GM18507 (cell line): ENCODE results near the gene TMEM53.
A peak's percentile ranks its signal among the peaks of the same experiment; 100 is the strongest.
"Not testable (repeated sequence)": the region's sequence is repeated elsewhere in the genome, so short reads cannot be mapped to it uniquely, and the experiment has no call there.

ENCODE experiments used
- DNase-seq: peaks from one replicate; pipeline ENCODE4 v3.0.0; 2011; ENCODE audit warnings: low read depth; ENCODE audit not compliant: insufficient read length; ENCODE audit errors: extremely low spot score
- FAIRE-seq: peaks from 2 replicates; lab custom pipeline; 2011; peaks lifted over from hg19 to GRCh38; lab: Jason Lieb, UNC

Gene TMEM53

GRCh38 chr1:44676484-44677200 lies 2.4 kb upstream of the TMEM53 start:
- DNase-seq (no peak), FAIRE-seq (peak; percentile 66)

- FAIRE-seq = no peak
- no peak for DNase-seq
Measured at GRCh38 chr1:44675186-44675585, 905 bp upstream of the TMEM53 start.

- no peak for FAIRE-seq
- DNase-seq = no peak
Measured at GRCh38 chr1:44673675-44674112, 587 bp downstream of the TMEM53 start.

DNA sequence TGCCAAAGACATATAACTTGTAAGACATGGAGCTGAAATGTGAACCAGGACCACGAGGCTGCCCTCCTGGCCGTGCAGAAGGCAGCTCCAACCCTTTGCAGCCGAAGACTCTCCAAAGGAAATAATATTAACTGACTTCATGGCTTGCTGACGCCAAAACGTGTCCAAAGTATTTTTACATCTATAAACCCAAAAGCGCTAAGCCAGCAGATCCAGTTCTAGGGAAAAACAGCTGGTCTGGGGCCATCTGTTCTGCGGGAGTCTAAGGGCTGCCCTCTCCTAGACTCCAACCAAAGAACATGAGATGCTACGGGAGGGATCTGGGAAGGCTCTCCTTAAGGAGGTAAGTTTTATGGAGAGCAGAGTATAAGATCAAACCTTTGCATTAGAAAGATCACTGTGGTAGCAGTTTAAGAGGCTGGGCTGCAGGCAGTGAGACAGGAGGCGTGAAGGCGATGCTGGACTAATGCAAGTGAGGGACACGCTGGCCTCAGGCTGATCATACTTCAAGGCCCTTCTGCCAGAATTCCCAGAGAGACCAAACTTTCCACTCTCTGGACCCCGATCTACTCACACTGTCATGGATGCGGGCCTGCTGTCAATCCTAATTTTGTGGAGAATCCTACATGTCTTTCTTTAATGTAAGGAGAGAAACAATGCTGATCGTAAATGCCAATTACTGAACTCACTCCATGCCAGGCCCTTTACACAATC lies 1.2 kb downstream of the TMEM53 start:
- DNase-seq = no peak
- FAIRE-seq = no peak

DNA sequence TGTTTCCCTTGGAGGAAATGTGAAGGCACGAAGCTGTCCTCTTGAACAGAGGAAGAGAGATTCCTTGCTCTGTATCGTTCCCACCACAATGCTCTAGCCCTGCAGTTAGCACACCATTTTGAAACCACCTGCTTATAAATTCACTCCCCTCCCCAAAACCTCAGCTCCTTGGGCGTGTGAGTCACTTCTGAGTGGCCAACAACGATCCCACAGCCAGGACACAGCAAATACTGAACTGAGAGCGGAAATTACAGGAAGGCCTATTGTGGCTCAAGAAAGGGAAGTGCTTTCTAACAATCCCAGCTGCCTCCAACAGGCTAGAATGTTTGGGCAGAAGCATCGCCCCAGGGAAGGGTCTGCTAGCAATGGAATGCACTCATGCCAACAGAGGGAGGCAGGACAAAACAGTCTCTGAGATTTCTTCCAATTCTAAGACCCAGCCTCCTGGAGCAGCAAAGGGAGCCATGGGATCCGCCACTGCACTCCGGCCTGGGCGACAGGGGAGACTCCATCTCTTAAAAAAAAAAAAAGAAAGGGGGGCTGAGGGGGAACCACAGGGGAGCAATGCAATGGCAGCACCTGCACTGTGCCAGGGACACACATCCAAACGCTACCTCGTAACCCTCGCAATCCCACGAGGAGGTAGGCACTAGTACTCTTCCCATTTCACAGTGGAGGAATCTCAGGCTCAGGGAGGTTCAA lies 1.9 kb downstream of the TMEM53 start:
- DNase-seq = no peak

DNA sequence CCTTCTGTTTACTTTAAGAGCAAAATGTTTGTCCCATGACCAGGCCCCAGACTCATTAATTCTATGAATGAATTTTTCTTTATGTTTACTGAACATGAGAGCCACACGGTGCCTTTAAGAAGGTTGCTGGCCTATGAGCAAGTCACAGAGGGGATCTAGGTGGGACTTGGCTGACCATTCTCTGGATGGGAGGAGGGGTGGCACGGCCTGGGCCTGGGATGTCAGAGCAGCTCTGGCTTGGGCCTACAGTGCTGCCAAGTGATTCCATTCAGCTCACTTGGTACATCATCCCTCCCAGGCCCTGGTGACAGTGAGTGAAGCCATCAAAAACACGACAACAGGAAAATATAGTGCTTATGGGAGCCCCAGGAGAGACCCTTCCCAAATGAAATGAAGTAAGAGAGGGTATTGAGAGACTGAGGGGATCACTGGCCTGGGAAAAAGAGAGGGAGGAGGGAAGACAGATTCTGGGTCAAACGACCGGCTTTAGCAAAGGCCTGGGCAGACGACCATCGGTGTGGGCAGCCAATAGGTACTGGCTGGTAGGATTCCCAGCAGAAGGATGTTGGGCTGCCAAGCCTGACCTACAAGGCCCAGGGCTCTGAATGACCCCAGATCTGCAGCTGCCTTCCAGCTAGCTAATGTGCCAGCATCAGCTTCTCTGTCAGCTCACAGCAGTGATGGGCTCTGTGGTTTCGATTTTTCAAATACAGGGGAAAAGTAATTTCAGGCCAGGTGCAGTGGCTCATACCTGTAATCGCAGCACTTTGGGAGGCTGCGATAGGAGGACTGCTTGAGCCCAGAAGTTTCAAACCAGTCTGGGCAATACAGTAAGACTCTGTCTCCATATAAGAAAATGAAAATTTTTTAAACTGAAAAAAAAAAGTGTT lies 3.3 kb downstream of the TMEM53 start:
- FAIRE-seq = no peak

More for the DNA sequence above, 1.9 kb downstream of the TMEM53 start:
- FAIRE-seq = peak; percentile 83

DNA sequence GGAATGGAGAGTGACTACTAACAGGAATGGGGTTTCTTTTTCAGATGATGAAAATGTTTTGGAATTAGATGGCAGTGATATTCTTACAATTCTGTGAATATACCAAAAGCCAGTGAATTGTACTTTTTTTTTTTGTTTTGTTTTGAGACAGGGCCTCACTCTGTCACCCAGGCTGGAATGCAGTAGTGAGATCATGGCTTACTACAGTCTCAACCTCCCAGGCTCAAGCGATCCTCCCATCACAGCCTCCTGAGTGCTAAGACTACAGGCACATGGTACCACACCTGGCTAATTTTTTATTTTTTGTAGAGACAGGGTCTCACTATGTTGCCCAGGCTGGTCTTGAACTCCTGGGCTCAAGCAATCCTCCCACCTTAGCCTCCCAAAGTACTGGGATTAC lies 7.6 kb downstream of the TMEM53 start:
- FAIRE-seq = not testable (repeated sequence)

More for the DNA sequence above, 3.3 kb downstream of the TMEM53 start:
- DNase-seq = no peak

DNA sequence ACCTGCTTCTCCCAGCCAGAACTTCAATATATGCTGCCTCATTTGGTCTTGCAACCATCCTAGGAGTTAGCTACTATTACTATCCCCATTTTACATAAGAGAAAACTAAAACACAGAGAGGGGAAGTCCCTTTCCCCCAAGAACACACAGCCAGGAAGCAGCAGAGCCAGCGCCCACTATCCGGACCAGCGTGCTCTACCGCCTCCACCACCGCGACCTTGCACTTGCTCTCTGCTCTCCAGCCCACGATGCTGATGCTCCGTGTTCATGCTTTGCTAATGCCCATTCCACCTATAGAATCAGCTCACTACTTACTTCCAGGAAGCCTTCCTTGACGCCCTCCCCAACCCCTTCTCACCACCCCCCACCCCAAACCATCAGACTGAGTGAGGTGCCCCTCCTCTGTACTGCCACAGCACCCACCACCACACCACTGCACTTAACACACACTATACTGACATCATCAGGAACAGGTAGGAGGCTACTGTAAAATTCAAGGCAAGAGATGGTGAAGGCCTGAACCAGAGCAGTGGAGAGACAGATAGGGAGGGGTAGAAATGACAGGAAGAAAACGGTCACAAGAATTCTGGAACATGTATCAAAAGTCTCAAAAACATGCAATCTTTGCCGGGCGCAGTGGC lies 9.4 kb downstream of the TMEM53 start:
- FAIRE-seq (peak; percentile 68), DNase-seq (no peak)

More for the DNA sequence above, 7.6 kb downstream of the TMEM53 start:
- not testable (repeated sequence) for DNase-seq

DNA sequence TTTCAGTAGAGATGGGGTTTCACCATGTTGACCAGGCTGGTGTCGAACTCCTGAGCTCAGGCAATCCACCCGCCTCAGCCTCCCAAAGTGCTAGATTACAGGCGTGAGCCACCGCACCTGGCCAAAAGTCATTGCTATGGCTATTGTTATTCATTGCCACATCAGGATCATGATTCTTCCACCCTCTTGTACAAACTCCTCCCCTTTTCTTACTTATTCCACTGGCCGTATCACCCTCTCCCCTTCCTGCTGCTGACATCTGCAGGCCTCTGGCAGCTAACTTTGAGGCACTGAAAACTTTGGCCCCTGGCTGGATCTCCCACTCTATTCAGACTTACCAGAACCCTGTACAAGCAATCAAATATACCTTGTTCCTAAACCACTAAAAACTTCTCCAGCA lies 10.9 kb downstream of the TMEM53 start:
- no peak for FAIRE-seq
- no peak for DNase-seq

- DNase-seq = no peak
Measured at GRCh38 chr1:44662683-44663030, 11.6 kb downstream of the TMEM53 start.

GRCh38 chr1:44661781-44662682 lies 12.2 kb downstream of the TMEM53 start:
- no peak for DNase-seq
- FAIRE-seq = no peak

More at GRCh38 chr1:44662683-44663030, 11.6 kb downstream of the TMEM53 start:
- FAIRE-seq = no peak

DNA sequence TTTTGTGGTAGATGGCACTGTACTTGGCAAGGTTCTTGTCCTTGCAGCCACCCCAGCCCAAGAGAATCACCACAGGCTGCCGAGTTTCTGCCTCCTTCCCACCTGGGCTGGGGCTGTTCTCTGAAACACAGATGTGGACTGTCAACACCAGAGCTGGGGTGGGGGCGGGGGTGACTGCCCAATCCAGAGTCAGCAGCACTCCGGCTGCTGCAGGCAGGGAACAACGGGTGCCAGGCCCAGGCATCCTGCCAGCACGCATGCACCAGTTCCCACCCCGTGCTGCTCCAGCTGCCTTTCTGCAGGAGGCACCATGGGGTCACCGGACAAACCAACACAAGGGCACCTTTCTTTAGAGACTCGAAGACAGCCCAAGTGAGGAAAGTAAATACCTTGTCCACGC lies 14.1 kb downstream of the TMEM53 start:
- DNase-seq = no peak
- FAIRE-seq = no peak

GRCh38 chr1:44659566-44659965 lies 14.7 kb downstream of the TMEM53 start:
- no peak for FAIRE-seq
- DNase-seq = no peak

DNA sequence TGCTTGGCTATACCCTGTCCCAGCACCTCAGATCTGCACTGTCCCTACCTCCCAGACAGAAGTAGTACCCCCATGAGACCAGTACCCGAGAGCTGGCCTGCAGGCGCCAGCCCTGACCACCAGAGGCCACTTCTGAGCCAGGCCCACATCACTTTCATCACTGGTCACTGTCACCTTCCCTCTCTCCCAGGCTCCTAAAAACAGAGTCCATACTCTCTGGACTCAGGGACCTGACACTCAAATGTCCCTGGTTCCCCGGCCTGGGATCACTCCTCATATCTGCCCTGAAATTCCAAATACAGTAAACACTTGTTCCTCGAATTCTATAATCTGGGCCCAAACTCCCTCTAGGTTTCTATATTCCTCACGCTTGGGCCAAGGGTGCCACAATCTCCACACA lies 18.7 kb downstream of the TMEM53 start:
- FAIRE-seq (no peak), DNase-seq (no peak)

- DNase-seq (no peak), FAIRE-seq (no peak)
Measured at GRCh38 chr1:44654621-44655187, 19.6 kb downstream of the TMEM53 start.

GRCh38 chr1:44653107-44653964 lies 20.9 kb downstream of the TMEM53 start:
- no peak for FAIRE-seq
- DNase-seq = no peak
